Duodenal mucosa (tissue), 2 donors: Measurements from ENCODE around the gene CRADD.
"Not testable (repeated sequence)": the region's sequence is repeated elsewhere in the genome, so short reads cannot be mapped to it uniquely, and the experiment has no call there.

Experiments used
- H3K27ac ChIP-seq: one replicate; pipeline ENCODE4 v1.7.0; 2013; ENCODE audit warnings: low read depth, low read length
- H3K27me3 ChIP-seq, 2 donors: one replicate each; pipeline ENCODE4 v1.7.0; 2013; ENCODE audit warnings: low read length in 2 of 2, control low read depth in 1 of 2; ENCODE audit not compliant: insufficient read depth in 2 of 2, control insufficient read depth in 1 of 2
- H3K36me3 ChIP-seq, 2 donors: one replicate each; pipeline ENCODE4 v1.7.0; 2013; ENCODE audit warnings: low read length in 2 of 2, control low read depth in 1 of 2; ENCODE audit not compliant: insufficient read depth in 2 of 2, control insufficient read depth in 1 of 2
- H3K4me1 ChIP-seq, 2 donors: one replicate each; pipeline ENCODE4 v1.7.0; 2013; ENCODE audit warnings: low read length in 2 of 2, control low read depth in 1 of 2; ENCODE audit not compliant: insufficient read depth in 2 of 2, control insufficient read depth in 1 of 2
- H3K4me3 ChIP-seq, 2 donors: one replicate each; pipeline ENCODE4 v1.7.0; 2013; ENCODE audit warnings: low read length in 2 of 2, low read depth in 1 of 2
- H3K9ac ChIP-seq, 2 donors: one replicate each; pipeline ENCODE4 v1.7.0; 2013; ENCODE audit warnings: low read length in 2 of 2, low read depth in 1 of 2
- H3K9me3 ChIP-seq, 2 donors: one replicate each; pipeline ENCODE4 v1.7.0; 2013; ENCODE audit warnings: low read length in 2 of 2, control low read depth in 1 of 2; ENCODE audit not compliant: control insufficient read depth in 1 of 2

The CRADD gene

DNA sequence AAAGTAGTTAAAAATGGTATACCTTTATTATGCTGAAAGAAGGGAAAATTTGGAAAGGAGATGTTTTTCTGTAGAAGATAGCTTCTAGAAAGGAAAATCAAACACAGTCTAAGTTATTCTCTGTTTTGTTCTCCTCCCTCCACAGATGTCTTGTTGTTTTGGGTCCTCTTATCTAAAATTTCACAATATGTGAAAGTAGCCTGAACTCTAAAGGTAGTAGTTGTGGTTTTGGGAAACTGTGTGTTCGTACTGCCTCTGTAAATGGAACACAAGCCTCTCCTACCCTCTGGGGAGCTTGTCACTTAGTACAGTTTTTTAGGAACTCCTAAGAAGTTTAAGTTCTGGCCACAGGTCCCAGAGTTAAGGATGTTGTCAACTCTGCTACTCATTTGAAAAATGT, 112.6 kb downstream of the CRADD start:
- Histone ChIP-seq H3K4me3 (no peak overlapping the region), H3K27me3 (no peaks in the 10 kb centered on the region), H3K9ac (no peak overlapping the region), H3K27ac (no peak overlapping the region), H3K4me1 (peaks cover 0 to 8% of the 10 kb centered on the region in 2 donors), H3K9me3 (no peaks in the 10 kb centered on the region), H3K36me3 (no peaks in the 10 kb centered on the region)

DNA sequence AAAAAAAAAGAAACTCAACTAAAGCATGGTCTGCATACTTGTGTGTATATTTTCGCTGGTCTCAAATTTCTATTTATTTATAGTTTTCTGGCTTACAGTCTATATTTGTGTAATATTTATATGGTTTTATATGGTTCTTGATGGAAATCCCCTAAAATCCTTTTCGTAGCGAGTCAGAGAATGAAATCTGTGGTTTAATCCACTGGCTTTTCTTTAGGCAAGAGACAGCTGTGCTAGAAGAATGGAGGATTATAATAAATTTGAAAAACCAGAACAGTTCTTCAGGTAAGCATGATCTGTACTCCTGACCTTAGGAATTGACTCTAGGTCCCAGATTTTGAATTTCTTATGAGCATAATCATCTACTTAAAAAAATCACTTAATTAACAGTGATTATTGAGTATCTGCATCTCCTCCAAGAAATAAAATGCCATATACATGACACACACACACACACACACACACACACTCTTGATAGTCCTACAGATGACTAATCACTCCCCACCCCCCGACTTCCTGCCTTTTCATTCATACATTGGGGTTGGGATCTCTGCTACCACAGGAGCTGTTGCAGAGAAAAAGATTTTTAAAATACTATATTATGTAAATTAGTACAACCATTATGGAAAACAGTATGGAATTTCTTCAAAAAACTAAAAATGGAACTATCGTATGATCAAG, 113.4 kb downstream of the CRADD start:
- Histone ChIP-seq H3K9ac (no peak overlapping the region), H3K27ac (no peak overlapping the region), H3K4me1 (peaks cover 0 to 12% of the 10 kb centered on the region in 2 donors), H3K9me3 (no peaks in the 10 kb centered on the region), H3K27me3 (no peaks in the 10 kb centered on the region), H3K4me3 (no peak overlapping the region), H3K36me3 (no peaks in the 10 kb centered on the region)

DNA sequence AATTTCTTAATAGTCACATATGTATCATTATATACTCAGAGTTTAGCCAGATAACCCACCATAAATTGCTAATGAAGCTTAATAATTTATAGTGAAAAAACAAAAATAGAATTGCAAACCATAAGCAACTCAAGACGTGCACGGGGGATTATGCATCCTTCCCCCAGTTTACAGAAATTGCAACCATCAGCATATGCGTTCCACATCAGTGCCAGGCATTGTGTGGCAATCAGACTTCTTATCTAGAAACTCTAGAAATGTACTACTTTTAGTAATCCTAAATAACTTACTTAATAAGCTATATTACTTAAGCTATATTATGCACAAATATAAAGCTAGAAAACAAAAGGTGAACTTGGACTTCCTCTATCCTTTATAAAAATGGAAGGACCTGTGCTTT, 115.8 kb downstream of the CRADD start:
- Histone ChIP-seq H3K27ac (no peak overlapping the region), H3K36me3 (no peaks in the 10 kb centered on the region), H3K9me3 (no peaks in the 10 kb centered on the region), H3K4me1 (peaks cover 0 to 13% of the 10 kb centered on the region in 2 donors), H3K4me3 (no peak overlapping the region), H3K27me3 (no peaks in the 10 kb centered on the region), H3K9ac (no peak overlapping the region)

DNA sequence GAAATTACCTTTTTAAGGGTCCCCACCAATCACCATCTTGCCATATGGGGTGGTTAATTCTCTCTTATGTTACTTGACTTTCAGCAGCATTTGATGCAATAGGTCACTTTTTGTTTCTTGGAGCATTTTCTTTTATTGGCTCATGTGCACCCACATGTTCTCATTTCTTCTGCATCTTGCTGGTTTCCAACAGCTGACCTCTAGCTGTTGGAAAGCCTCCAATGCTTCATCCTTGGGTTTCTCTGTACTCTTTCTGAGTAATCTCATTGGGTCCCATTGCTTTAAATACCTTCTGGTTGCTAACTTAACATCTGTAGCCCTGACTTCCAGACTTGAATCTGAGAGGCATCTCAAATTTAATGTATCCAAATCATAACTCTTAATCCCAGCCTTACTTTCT, 116.8 kb downstream of the CRADD start:
- Histone ChIP-seq H3K4me1 (peaks cover 0 to 18% of the 10 kb centered on the region in 2 donors), H3K4me3 (no peak overlapping the region), H3K27ac (no peak overlapping the region), H3K9me3 (no peaks in the 10 kb centered on the region), H3K9ac (no peak overlapping the region), H3K36me3 (no peaks in the 10 kb centered on the region), H3K27me3 (no peaks in the 10 kb centered on the region)

DNA sequence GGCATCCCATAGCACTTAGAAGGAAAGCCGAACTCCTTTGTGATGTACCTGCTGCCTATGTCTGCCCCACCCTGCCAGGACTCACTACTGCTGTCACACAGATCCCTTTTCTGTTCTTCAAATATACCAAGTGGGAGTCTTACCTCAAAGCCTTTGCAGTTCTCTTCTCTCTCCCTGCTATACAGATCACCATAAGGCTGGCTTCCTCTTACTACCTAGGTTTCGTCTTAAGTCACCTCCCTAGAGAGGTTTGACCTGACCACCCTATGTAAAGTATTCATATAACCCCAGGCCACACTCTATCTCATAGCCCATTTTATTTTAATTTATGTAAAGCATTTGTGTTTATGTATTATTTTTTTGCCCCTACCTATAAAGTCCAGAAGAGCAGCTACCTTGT, 117.6 kb downstream of the CRADD start:
- Histone ChIP-seq H3K27me3 (no peaks in the 10 kb centered on the region), H3K27ac (no peak overlapping the region), H3K9ac (no peak overlapping the region), H3K4me1 (peaks cover 0 to 18% of the 10 kb centered on the region in 2 donors), H3K9me3 (no peaks in the 10 kb centered on the region), H3K36me3 (no peaks in the 10 kb centered on the region), H3K4me3 (no peak overlapping the region)

DNA sequence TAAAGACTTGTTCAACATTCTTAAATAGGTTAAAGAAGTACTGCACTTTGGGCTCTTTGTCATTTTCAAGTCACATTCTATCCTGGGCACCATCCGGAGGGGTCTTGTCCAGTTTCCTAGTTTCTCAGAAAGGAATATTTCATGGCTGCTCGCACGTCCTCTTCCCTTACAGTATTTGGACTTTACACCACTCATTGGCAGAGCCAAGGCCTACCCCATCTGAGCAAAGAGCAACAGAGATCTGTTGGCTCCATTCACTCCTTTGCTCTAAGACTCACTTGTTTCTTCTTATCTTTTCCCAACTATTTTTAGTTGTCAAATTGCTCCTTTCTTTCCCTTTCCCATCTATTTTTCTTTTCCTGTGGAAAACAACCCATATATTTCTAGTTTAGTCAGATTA, 118.2 kb downstream of the CRADD start:
- Histone ChIP-seq H3K4me1 (peaks cover 0 to 18% of the 10 kb centered on the region in 2 donors), H3K9me3 (no peaks in the 10 kb centered on the region), H3K36me3 (no peaks in the 10 kb centered on the region), H3K4me3 (no peak overlapping the region), H3K27ac (no peak overlapping the region), H3K27me3 (no peaks in the 10 kb centered on the region), H3K9ac (no peak overlapping the region)

DNA sequence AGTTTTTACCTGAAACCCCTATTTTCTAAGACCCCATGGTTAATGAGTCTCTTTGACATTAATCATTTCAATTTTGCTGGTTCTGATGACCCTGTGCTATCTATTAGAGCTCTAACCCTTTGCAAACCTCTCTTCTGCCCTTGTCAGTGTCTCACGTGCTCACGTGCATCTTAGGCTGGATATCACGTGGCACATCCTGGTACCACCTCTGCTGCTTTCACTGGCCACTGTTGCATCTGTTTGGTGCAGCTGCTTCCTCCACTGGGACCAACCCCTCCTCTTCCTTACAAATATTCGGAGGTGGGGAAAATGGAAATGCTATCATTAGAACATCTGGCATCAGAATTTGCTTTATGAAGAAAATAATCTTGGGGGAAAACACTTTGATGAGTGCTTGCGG, 119.6 kb downstream of the CRADD start:
- Histone ChIP-seq H3K36me3 (no peaks in the 10 kb centered on the region), H3K27me3 (no peaks in the 10 kb centered on the region), H3K9ac (no peak overlapping the region), H3K9me3 (no peaks in the 10 kb centered on the region), H3K27ac (no peak overlapping the region), H3K4me1 (peaks cover 0 to 22% of the 10 kb centered on the region in 2 donors), H3K4me3 (no peak overlapping the region)

DNA sequence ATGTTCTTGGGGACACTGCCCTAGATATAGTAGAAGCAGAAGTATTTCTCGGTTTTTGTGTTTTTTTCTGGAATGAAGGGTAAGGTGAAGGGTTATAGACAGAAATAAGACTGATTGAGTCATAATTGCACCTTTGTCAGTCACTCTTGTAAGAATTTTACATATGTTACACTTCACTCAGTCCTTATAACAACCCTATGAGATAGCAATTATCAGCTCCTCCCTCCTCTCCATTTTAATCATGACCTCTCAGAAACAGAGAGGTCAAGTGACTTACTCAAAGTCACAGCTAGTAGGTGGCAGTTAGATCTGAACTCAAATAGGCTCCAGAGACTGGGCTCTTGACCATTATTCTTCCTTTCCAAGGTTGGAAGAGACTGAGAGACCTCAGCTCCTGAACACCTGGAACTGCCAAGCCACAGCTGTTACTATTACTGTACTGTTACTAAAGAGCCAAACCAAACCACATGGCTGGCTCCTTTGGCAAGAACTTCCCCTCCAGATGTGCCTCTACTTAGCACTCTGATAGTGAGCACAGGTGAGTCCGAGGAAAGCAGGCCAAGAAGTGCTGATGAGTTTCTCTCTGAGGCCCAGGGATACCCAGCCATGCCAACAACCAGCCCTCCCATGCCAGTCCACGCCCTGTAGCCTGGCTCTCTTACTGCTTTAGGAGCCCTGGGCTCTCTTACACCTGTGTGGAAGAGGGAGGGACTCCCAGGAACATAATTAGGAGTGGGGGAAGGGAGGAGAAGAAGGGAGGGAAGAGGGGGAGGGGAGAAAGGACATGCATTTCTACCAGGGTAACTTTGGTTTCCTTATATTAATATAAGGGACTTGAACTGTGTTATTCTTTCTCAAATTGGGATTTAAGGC, 121.3 kb downstream of the CRADD start:
- Histone ChIP-seq H3K4me3 (no peak overlapping the region), H3K9ac (no peak overlapping the region), H3K4me1 (peaks cover 12 to 29% of the 10 kb centered on the region in 2 donors), H3K36me3 (no peaks in the 10 kb centered on the region), H3K9me3 (no peaks in the 10 kb centered on the region), H3K27ac (no peak overlapping the region), H3K27me3 (no peaks in the 10 kb centered on the region)

DNA sequence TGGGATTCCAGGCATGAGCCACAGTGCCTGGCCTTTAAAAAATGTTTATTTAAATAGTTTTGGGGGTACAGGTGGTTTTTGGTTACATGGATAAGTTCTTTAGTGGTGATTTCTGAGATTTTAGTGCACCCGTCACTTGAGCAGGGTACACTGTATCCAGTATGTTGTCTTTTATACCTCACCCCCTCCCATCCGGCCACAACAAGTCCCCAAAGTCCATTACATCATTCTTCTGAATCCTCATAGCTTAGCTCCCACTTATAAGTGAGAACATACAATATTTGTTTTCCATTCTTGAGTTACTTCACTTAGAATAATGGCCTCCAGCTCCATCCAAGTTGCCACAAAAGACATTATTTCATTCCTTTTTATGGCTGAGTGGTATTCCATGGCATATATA, 124.5 kb downstream of the CRADD start:
- peaks cover 14 to 23% of the 10 kb centered on the region in 2 donors for H3K4me1 ChIP-seq
- not testable (repeated sequence) for H3K36me3 ChIP-seq, H3K27ac ChIP-seq, H3K9me3 ChIP-seq, H3K27me3 ChIP-seq, H3K9ac ChIP-seq, H3K4me3 ChIP-seq

DNA sequence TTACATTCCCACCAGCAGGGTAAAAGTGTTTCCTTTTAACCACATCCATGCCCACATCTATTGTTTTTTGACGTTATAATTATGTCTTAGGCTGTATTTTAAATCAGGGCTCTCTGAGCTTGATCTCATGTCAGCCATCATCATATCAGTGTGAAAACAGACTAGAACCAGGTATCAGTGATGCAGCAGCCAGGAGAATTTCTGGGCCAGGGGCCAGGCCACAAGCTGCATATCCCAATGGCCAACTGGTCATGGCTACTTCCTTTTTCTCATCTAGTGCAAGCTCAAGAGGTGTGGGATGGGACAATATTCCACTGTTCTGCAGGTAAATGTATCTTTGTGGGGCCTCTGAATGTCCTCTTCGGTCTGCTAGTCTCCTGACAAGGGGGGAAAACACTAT, 125.1 kb downstream of the CRADD start:
- Histone ChIP-seq H3K36me3 (no peaks in the 10 kb centered on the region), H3K4me3 (no peak overlapping the region), H3K9ac (no peak overlapping the region), H3K4me1 (peaks cover 14 to 23% of the 10 kb centered on the region in 2 donors), H3K27me3 (no peaks in the 10 kb centered on the region), H3K9me3 (no peaks in the 10 kb centered on the region), H3K27ac (no peak overlapping the region)
